Fibroblast of skin of abdomen (primary cell): ENCODE measurements around the gene LMAN2.
"Not testable (repeated sequence)": the region's sequence is repeated elsewhere in the genome, so short reads cannot be mapped to it uniquely, and the experiment has no call there.

Experiments
- DNase-seq: peaks from one replicate; pipeline ENCODE4 v3.0.0-alpha.2; 2013

Gene LMAN2

GRCh38 chr5:177346820-177347219 is 4.6 kb downstream of the LMAN2 start:
- no peak for DNase-seq

- DNase-seq, result no peak
These were observed 6.6 kb downstream of the LMAN2 start for GRCh38 chr5:177344891-177345290.

GRCh38 chr5:177343777-177344176 is 7.7 kb downstream of the LMAN2 start:
- DNase-seq, result no peak

GRCh38 chr5:177343000-177343399 is 8.5 kb downstream of the LMAN2 start:
- not testable (repeated sequence) for DNase-seq

GRCh38 chr5:177339107-177339638 is 12.3 kb downstream of the LMAN2 start:
- no peak for DNase-seq

GRCh38 chr5:177338251-177339106 is 13.0 kb downstream of the LMAN2 start:
- DNase-seq, result no peak

- DNase-seq, result no peak
These were observed 14.6 kb downstream of the LMAN2 start for GRCh38 chr5:177336603-177337494.

- no peak for DNase-seq
These were observed 15.4 kb downstream of the LMAN2 start for GRCh38 chr5:177336112-177336511.

GRCh38 chr5:177335701-177336065 is 15.8 kb downstream of the LMAN2 start:
- DNase-seq, result no peak

GRCh38 chr5:177334781-177335700 is 16.4 kb downstream of the LMAN2 start:
- DNase-seq, result no peak

- no peak for DNase-seq
These were observed 17.3 kb downstream of the LMAN2 start for GRCh38 chr5:177334155-177334551.

- DNase-seq, result no peak
These were observed 17.9 kb downstream of the LMAN2 start for GRCh38 chr5:177333420-177334154.

GRCh38 chr5:177332896-177333260 is 18.6 kb downstream of the LMAN2 start:
- no peak for DNase-seq

- no peak for DNase-seq
These were observed 19.2 kb downstream of the LMAN2 start for GRCh38 chr5:177332031-177332895.

GRCh38 chr5:177330991-177331842 is 20.3 kb downstream of the LMAN2 start:
- no peak for DNase-seq

GRCh38 chr5:177329883-177330282 is 21.6 kb downstream of the LMAN2 start:
- no peak for DNase-seq

GRCh38 chr5:177328545-177329231 is 22.8 kb downstream of the LMAN2 start:
- no peak for DNase-seq

GRCh38 chr5:177327539-177328522 is 23.6 kb downstream of the LMAN2 start:
- DNase-seq, result no peak
